Fibroblast of skin of right biceps (primary cell): Measurements from ENCODE around the gene WDR11.

Experiments
- DNase-seq: peaks from one replicate; pipeline ENCODE4 v3.0.0-alpha.2; 2013

Gene WDR11, protein sequence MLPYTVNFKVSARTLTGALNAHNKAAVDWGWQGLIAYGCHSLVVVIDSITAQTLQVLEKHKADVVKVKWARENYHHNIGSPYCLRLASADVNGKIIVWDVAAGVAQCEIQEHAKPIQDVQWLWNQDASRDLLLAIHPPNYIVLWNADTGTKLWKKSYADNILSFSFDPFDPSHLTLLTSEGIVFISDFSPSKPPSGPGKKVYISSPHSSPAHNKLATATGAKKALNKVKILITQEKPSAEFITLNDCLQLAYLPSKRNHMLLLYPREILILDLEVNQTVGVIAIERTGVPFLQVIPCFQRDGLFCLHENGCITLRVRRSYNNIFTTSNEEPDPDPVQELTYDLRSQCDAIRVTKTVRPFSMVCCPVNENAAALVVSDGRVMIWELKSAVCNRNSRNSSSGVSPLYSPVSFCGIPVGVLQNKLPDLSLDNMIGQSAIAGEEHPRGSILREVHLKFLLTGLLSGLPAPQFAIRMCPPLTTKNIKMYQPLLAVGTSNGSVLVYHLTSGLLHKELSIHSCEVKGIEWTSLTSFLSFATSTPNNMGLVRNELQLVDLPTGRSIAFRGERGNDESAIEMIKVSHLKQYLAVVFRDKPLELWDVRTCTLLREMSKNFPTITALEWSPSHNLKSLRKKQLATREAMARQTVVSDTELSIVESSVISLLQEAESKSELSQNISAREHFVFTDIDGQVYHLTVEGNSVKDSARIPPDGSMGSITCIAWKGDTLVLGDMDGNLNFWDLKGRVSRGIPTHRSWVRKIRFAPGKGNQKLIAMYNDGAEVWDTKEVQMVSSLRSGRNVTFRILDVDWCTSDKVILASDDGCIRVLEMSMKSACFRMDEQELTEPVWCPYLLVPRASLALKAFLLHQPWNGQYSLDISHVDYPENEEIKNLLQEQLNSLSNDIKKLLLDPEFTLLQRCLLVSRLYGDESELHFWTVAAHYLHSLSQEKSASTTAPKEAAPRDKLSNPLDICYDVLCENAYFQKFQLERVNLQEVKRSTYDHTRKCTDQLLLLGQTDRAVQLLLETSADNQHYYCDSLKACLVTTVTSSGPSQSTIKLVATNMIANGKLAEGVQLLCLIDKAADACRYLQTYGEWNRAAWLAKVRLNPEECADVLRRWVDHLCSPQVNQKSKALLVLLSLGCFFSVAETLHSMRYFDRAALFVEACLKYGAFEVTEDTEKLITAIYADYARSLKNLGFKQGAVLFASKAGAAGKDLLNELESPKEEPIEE

DNA sequence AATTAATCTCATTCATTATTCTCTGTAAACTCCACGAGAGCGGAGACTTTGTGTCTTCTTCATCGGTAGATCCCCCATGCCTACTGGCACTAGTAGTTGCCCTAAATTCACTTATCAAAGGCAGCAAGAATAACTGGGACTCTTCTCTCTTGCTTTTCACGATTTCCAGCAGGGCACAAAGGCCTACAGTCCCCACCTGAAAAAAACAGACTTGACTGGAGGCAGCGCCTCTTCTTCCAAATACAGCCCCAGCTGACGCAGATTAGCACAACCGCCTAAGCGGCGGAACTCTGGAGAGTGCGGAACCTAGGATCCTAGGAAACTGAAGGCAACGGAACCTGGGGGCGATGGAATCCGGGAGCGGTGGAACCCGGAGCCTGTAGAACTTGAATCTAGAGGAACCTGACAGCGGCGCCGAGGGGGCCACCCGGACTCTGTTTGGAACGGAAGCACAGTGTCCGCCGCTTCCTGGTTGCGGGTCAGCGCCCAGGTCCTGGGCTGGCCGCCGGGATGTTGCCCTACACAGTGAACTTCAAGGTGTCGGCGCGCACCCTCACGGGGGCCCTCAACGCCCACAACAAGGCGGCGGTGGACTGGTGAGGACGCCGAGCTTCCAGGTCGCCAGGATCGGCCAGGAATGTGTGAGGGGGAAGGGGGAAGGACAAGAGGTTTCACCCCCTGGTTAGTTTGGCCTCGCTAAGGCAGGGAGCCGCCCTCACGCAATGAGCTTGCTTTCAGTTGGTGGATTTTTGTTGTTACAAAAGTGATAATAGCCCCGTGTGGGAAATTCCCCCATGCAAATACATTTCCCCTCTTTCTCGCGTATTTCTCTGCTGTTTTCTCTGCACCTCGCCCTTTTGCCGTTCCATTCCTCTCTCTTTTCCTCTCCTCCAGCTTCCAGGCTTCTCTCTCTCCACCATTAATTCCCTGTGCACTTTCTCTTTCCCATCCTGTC, at the start of gene WDR11:
Gene WDR11 (plus strand): TSS at position 452 of the 955 bp plus-strand sequence. CDS start 59 bp downstream, at position 511.
- DNase-seq: peak; percentile 93

DNA sequence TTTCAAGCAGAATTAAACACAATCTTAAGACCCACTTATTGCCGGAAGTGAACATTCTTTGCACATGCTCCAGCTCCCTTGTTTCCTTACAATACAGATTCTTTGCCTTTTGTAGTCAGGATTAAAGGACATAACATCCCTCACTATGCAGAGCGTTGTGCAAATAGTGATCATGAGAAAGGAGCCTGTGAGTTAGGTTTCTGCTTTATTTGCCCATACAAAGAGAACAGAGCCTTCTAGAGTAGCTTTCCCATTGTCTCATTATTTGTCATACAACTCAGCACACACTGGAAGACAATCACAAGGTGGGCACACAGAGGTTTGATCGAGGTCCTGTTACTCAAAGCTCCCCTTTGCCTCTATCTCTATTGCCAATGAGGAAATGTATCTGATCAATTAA, 48.2 kb upstream of the WDR11 start:
- DNase-seq: no peak

DNA sequence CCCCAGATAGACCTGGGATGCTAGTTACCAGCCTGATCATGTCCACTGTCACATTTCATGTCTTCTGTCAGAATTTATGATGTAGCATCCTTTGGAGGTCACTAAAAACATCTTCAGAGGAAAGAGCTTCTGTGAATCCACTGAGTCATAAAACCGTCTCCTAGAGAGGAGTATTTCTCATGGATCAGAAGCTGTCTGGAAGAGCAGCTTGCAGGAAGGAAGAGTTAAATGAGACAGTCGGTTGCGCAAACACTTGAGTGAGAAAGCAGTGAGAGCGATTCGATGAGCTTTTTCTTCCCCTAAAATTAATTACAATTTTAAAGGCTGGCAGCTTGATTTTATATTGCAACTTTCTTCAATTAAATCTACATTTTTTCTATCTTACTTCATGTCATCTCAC, 47.2 kb upstream of the WDR11 start:
- DNase-seq: no peak

DNA sequence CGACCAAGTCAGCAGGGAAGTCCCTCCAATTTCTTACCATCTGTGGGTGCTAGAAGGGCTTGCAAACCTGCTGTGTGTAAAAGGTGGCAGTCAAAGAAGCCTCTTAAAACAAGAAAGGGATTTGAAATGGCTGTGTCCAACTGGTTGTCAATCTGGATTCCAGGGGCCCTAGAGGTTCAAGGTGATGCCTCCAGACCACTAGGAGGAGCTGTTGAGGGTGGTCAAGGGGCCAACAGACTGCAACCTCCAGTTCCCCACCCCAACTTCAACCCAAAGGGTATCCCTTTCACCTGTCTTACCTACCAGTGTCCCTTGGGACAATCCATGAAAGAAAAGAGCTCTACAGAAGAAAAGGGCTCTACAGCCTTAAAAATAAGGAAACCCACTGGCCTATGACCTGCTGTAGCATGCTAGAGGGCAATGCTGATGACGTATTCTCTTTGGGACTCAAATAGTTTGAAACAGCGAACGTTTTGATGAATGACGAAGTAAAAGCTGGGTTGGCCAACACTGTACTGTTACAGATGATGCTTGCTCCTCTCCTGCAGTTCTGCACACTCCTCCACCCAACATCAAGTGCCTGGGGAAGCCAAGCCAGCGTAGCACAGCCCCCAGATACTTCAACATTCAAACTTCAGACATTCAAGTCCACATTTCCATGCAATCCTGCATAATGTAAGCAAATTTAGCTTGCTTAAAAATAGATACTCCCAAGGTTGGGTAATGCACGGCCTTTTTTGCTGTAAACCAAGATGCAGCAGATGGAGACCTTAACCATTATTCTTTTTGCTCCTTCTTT, 45.9 kb upstream of the WDR11 start:
- DNase-seq: no peak

DNA sequence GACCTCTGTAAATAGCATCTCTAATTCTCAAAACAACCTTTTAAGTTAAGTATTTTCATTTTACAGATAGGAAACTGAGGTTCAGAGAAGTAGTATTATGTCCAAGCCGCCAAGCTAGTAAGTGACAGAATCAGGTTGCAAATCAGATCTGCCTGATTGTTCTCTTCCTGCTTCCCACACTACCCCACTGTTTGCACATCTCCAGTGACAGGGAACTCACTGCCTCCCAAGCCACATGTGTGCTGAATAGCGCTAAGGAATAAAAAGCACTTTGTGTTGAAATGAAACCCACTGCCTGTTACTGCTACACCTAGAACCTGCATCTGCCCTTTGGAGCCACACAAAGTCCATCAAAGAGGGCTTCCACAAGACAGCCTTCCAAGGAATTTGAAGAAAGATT, 45.1 kb upstream of the WDR11 start:
- no peak for DNase-seq

DNA sequence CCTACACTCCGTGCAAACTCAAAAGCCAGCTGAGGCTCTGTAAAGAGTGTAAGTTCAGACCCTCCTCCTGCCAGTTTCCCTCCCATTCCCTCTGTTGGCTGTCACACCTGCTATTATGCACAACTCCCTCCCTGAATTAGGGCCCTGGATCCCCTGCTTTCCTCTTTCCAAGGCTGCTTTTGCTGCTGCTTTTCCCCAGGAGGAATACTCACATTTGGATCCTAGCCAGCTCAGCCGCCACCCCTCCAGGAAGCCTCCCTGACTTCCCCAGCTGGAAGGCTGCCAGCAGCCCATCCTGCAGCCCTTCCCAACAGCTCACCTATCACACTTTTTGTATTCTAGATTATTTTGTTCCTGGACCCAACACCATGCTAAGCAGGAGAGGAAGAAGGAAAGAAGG, 40.9 kb upstream of the WDR11 start:
- no peak for DNase-seq

DNA sequence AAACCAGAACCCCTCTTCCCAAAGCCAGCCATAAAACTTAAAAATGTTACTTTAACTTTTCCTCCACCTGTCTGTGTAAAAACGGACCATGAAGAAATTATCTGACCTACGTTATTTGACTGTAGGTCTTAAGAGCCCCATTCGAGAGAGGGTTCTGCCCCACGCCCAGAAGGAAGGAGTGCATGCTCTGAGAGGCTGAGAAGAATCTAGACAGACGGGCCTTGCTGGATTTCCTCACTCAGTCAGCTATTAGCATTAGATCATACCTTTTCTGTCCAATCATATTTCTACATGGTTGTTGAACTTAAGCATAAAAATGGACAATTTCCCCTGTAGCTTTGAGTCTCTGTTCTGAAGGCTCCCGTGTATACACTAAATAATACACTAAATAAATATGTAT, 38.1 kb upstream of the WDR11 start:
- DNase-seq: no peak

DNA sequence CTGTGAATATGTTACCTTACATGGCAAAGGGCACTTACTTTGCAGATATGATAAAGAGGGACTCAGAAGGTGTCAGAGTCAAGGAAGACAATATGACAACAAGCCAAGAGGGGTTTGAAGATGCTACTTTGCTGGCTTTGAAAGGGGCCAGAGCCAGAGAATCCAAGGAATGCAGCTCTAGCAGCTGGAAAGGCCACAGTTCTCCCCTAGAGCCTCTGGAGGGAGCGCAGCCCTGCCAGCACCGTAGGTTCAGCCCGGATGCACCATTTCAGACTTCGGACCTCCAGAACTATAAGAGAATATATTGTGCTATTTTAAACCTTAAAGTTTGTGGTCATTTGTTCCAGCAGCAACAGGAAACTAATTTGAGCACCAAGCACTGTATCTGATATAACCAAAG, 32.9 kb upstream of the WDR11 start:
- DNase-seq: no peak

DNA sequence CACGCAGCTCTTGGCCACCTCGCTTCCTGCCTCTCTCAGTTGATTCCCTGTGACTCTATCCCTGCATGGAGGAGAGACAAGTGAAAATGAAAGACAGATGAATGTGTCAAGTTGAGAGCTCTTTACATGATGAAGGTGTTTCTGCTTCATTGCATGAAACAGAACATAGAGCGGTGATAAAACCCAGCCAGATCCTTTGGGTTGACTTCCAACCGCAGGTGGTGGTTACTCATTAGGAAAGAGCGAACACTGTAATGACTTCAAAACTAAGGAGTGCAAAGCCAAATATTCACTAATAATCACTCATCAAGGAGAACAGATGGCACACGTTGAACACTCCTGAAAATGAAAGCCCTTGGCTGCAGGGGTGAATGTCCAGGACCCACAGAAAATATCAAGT, 31.8 kb upstream of the WDR11 start:
- no peak for DNase-seq

DNA sequence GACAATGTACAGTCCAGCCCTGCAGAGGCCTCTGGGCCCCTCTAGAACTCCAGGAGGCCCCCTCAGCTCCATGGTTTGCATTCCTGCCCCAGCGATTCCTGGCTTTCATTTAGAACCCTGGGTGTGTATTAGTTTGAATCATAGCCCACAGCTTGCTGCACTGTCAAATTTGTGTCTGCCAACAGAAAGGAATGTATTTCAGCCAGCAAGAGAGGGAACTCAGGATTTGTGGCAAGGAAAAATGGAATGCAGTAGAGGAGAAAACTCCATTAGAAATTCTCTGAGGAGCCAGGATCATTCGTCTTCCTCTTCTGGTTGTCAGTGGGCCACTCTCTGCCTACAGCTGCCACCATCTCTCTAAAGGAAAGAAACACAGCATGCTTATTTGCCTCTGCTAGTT, 27.9 kb upstream of the WDR11 start:
- DNase-seq: peak; percentile 9

DNA sequence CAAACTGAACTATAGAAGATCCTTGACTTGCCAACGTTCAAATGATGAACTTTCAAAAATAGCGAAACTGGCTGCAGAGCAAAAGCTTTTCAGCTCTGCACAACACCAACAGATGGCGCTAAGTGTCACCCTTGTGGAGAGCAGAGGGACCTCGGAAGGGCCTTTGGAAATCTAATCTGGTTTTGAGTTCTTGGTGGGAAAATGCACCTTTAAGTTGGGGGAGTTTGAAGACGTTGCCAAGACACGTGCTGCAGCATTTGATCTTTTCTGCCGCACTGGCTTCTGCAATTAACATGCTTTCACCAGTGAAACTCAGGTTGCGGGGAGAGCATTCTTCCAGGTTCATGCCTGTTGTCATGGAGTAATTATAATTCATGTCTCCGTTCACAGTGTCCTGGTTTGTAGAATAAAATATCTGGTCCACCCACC, 26.3 kb upstream of the WDR11 start:
- DNase-seq: no peak

DNA sequence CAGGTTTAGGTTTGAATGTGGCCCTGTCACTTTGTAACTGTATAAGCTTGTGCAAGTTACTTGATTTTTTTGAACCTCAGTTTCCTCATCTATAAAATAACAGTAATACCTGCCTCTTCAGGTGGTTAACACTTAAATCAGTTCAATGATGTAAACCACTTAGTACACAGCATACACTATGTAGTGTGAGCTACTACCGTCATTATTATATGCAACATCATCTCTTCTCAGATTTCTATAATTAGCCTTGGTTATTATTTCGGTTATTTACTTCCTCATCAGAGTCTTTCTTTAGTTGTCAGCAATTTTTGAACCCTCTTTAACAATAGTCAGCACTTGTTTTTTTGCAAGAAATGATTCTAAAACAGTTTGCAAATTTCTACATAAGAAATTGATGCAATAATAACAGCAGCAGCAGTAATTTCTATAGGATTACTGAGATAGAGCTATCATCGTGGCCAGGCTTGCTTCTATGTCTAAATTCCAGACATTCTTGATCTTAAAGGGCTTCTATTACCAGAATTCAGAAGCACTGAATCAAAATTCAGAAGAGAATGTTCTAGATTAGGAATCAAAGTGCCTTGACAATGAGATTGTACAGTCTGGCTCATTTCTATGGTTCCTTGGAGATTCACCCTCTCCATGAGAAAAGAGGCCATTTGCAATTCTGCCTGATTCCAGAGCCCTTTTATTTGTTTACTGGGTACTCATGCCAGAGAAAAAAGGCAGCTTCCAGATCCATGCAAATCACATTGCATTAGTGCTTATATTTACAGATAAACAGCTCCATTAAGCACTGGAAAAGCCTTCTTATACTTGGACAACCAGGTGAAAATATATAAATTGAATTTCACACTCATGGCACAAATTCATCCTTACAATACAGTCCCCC, 25.0 kb upstream of the WDR11 start:
- DNase-seq: no peak

DNA sequence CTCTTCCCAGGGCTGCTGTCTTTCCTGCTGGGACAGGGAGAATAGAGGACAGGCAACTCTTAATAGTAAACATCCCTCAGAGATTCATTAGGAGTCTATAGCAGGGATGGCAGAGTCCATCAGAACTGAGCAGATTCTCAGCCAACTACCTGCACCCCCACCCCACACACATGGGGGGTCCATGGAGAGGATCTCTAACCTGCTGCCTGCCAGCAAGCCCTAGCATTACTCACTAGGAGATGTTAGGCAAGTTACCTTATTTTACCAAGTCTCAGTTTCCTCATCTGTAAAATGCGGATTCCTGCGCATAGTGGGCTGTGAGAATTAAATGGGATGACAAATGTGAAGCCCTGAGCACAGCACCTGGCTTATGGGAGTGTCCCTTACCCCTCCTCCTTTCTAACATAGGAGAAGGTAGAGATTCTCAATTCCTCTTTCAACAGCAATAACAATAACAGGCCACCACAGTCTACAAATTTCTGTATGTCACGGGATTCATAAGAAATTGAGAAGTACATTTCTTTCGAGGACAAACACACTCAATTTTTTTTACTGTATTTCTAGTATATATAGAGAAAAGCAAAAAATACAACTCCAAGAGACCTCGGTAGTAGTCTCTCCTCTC, 23.8 kb upstream of the WDR11 start:
- no peak for DNase-seq

DNA sequence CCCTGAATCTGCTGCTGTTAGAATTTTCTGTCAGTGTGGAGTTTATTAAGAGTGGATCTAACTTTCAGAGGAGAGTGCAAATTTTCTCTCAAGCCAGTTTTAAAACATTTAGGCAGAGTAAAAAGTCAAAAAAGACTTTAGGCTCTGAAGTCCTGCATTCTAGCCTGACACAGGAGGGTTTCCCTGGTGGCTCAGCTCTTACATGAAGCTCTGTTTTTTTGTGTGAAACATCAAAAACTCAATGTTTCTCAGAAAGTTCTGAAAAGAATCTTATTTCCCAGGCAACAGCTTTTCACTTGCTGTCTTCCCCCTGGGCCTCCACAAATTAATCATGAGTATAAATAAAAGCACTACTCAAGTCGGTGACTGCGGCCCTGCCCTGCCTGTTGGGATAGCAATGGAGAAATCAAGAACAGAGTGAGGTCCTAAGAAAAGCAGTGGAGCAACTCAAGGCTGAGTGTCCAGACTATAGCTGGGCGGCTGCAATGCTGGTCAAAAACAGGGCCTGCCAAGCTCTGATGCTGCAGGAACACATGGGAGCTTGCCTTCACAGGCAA, 22.3 kb upstream of the WDR11 start:
- no peak for DNase-seq

DNA sequence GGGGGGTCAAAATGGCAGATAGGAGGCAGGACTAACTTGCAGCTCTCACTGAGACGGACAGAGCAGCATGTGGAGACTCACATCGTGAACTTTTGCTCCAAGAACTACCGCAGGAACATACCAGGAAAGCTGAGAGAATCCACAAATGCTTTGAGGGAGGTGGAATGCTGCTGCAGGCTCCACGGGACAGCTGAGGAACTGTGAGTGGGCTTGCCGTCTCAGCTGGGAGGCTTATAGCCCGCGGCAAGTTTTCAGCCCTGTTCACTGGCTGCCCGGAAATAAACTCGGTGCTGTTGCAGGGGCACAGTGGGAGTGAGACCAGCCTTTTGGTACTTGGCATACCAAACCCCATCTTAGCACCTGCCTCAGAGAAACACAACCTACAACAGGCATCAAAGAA, 19.1 kb upstream of the WDR11 start:
- DNase-seq: no peak

DNA sequence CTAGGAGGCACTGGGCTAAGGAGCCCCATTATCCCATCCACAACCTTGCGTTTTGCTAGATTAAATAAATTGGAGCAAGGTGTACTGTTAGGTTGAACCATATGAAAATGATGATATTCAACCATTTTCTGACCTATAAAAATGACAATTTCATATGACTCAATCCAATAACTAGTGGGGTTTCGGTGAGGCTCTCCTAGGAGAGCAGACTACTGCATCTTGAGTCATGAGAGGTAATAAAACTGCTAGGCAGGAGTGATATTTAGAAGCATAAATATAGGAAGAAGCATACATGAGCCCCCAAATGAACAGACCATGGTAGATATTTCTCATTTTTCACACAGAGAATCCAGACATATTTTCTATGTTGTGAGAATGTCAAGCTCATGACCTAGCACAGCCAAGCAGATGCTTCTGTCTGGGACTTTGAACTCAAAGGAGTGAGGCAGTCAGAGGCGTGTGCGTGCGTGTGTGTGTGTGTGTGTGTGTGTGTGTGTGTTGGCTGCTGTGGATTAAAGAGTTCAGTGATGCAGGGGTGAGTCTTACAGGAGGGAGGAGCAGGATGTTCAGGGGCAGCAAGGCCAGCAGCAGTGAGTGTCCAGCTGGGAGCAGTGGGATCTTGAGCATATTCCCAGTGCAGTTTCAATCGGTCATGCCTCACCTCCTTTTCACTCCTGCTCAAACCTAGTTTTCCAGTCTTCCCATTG, 17.8 kb upstream of the WDR11 start:
- no peak for DNase-seq

DNA sequence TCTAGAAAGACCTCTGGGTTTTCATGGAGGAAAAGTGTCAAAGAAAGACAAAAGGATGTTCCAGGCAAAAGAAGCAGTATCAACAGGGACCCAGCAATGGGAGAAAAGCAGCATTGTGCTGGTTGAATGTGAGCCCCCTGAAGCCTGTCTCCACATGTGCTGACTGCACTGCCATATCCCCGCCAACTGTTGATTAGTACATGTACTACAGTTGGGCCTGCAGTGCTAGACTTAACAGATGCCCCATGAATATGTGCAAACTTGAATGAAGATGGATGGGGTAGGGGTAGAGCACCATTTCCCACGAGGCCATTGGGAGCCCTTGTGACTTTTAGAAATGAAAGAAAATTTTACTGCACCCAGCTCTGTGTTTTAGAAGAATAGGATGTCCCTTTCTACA, 15.6 kb upstream of the WDR11 start:
- no peak for DNase-seq

DNA sequence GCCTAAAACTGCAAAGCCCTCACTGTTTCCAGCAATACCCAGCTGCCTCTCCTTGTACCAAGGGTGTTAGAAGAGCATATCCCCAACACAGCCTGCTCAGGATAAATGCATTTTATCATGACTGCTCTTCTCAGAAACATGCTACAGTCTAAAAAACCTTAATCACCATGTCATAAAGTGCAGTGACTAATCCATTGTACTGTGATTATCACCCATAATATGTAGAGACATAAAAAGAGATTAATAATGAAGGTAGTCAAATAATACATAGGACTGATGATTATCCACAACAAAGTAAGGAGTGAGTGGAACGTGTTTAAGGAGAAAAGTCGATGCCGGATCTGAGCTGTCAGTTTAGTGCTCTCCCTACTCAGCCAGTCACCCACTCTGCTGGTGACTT, 12.2 kb upstream of the WDR11 start:
- DNase-seq: no peak
